Spinal cord (tissue), 10 donors: ENCODE results near the gene DHRS3. TPM values are rescaled to one million over a fixed set of nuclear protein-coding genes. Genes with fewer than 3 reads are reported as not detected.

Source experiments
- DNase-seq, 6 donors: peaks; one replicate each; pipeline versions ENCODE4 v3.0.0 to v3.0.0-alpha.2; 2013 to 2015; ENCODE audit warnings: low spot score in 6 of 6, low read depth in 4 of 6
- H3K27ac ChIP-seq: one replicate; pipeline ENCODE4 v1.5.1; 2013; ENCODE audit warnings: low read depth, low read length, control low read depth
- H3K27me3 ChIP-seq: one replicate; pipeline ENCODE4 v1.6.1; 2013; ENCODE audit warnings: low read length; ENCODE audit not compliant: control insufficient read depth, insufficient read depth
- H3K36me3 ChIP-seq: one replicate; pipeline ENCODE4 v1.6.1; 2013; ENCODE audit warnings: low read length; ENCODE audit not compliant: control insufficient read depth, insufficient read depth
- H3K4me1 ChIP-seq: one replicate; pipeline ENCODE4 v1.6.1; 2013; ENCODE audit warnings: low read length; ENCODE audit not compliant: control insufficient read depth, insufficient read depth
- H3K4me3 ChIP-seq: one replicate; pipeline ENCODE4 v1.5.1; 2013; ENCODE audit warnings: low read depth, low read length, control low read depth
- H3K9me3 ChIP-seq: one replicate; pipeline ENCODE4 v1.6.1; 2013; ENCODE audit warnings: low read length; ENCODE audit not compliant: control insufficient read depth, insufficient read depth
- WGBS: methylation state at CpG from one replicate; pipeline ENCODE4 v1.1.5; 2013; ENCODE audit warnings: missing lambda C conversion rate; ENCODE audit not compliant: insufficient coverage; 5-methylcytosine and 5-hydroxymethylcytosine counted together
- polyA plus RNA-seq, 2 donors: library from polyadenylated mRNA; unstranded; fragments of 120-200 nt; gene quantifications; one replicate each; pipeline ENCODE4 v1.2.1, GENCODE V29; 2013; ENCODE audit not compliant: insufficient read length in 2 of 2
- total RNA-seq, 2 donors: library from RNA; depleted of rRNA in 1 of 2; stranded (reverse); fragments of 120-200 nt in 1 of 2; fragments of >200 nt in 1 of 2; gene quantifications; one replicate each; pipeline versions ENCODE4 v1.2.3 to v1.2.4, GENCODE V29; 2013 to 2014
- donor health status: healthy.

Gene DHRS3
- total and polyA plus RNA-seq, 4 donors = 22.1 to 160 (median 73.3) TPM

DNA sequence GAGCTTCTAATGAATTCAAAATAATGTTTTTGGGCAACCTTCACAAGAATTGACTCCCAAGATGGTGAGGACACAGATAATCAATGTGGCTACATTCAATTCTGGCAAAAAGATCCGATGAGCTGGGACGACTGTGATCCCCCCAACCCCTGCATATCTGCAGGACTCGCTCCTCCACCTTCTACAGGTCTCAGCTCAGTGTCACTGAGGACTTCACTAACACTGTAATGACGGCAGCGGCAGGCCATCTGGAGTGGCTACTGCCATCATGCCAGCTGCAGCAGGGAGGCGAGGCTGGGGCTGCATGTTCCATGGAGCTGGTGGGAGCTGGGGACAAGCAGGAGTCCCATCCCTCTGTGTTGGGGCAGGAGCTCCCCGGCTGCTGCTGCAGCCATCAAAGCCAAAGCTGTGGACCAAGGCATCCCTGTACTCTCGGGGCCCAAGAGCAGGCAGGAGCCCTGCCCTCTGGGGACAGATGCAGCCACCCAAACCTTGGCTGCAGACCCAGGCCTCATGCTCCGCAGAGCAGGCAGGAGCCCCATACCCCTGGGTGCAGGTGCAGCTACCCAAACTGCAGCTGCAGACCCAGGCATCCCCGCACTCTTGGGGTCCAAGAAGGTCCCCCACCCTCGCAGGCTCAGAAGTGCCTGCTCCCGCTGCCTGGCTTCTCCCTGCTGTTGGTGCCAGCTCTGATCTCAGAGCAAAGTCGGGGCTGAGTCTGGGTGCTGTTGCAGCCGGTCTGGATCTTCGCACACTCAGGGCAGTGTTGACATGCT is 12.2 kb upstream of the DHRS3 start:
- Histone ChIP-seq H3K27me3 (no peaks in the 10 kb centered on the region), H3K4me3 (no peak overlapping the region), H3K36me3 (no peaks in the 10 kb centered on the region), H3K4me1 (peaks cover 16% of the 10 kb centered on the region), H3K9me3 (peaks cover 2% of the 10 kb centered on the region), H3K27ac (no peak overlapping the region)
- 86% methylated on average over 12 of the region's 15 CpGs for WGBS
- no peak for DNase-seq

DNA sequence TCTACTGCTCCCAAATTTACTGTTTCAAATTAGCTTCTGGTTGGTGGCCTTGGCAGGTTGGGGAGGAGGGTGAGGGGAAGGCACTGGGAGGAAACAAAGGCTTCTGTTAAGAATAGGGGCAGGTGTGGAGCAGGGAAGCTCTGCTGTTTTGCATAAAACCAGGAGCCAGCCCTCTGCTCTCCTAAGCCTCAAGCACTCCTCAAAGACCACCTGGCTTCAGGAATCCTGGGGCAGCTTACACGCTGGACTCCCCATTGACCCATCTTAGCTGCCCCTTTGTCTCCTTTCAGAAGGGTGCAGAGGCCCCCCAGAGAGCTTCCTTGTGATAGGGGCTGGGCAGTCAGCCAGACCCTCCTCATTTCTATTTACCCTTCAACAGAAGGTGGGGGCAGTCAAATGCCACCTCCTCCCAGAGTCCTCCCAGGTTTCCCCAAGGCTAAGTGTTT is 11.5 kb upstream of the DHRS3 start:
- Histone ChIP-seq H3K27me3 (no peaks in the 10 kb centered on the region), H3K36me3 (no peaks in the 10 kb centered on the region), H3K4me3 (no peak overlapping the region), H3K4me1 (peaks cover 16% of the 10 kb centered on the region), H3K9me3 (peaks cover 2% of the 10 kb centered on the region), H3K27ac (no peak overlapping the region)
- DNase-seq = peak in 1 of 6 donors; percentile 23
- 50% methylated on average over 1 of the region's 1 CpG for WGBS

DNA sequence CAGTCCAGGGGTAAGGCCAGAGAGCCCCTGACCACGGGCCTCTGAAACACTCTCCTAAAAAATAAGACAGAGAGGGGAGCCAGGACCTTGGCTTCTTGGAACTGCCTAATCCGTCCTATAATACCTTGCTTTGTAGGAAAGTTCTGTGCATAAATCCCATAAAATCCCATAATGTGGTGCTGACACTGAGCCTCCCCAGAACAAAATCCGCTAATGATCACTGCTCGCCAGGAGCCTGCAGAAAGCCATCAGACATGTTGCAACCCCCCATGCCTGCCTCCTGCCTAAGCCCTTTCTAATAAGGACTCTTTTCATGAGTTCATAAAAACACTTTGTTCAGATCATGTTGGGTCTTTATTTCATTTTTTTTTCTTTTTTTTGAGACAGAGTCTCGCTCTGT is 9.3 kb upstream of the DHRS3 start:
- no peak for DNase-seq
- no peak overlapping the region for H3K27ac ChIP-seq
- H3K4me3 ChIP-seq = no peak overlapping the region
- peaks cover 2% of the 10 kb centered on the region for H3K9me3 ChIP-seq
- H3K36me3 ChIP-seq = no peaks in the 10 kb centered on the region
- no peaks in the 10 kb centered on the region for H3K27me3 ChIP-seq
- H3K4me1 ChIP-seq = peaks cover 28% of the 10 kb centered on the region
- WGBS = 71% methylated on average over 2 of the region's 5 CpGs

DNA sequence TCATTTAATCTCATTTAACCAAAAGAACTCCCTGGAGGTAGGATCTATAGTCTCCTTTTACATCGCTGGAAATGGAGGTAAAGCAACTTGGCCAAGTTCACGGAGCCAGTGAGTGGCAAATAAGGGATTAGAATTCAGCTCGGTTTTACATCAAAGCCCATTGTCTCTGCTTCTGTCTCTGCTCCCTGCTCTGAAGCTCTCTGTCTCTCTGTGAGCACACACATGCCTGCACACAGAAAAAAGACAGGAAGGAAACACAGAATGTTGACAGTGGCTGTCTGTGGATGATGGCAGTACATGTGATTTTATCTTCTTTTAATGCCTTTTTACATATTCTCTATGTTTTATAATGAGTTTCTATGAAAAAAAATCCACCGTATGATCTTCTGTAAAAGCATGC is 8.9 kb upstream of the DHRS3 start:
- Histone ChIP-seq H3K36me3 (no peaks in the 10 kb centered on the region), H3K4me3 (no peak overlapping the region), H3K27me3 (no peaks in the 10 kb centered on the region), H3K27ac (no peak overlapping the region), H3K4me1 (peaks cover 32% of the 10 kb centered on the region), H3K9me3 (peaks cover 2% of the 10 kb centered on the region)
- 7% methylated on average over 2 of the region's 4 CpGs for WGBS
- no peak for DNase-seq

DNA sequence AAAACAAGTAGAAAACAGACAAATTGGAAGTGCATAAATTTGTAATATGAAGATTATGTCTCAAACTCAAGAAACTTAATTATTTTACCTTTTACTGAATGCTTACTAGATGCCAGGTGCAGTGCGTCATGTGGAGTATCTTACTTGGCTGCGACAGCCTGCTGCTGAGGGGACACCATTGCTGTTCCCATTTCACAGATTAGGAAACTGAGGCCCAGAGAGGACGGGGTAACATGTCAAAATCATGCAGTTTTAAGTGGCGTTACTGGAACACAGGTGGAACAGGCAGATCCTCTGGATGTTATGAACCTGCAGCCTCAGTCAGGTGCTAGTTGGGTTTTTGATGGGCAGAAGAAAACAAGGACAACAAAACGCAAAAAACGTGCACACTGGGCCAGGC is 7.3 kb upstream of the DHRS3 start:
- Histone ChIP-seq H3K27me3 (no peaks in the 10 kb centered on the region), H3K27ac (no peak overlapping the region), H3K4me3 (no peak overlapping the region), H3K4me1 (peaks cover 43% of the 10 kb centered on the region), H3K9me3 (no peaks in the 10 kb centered on the region), H3K36me3 (no peaks in the 10 kb centered on the region)
- WGBS = 99% methylated on average over 6 of the region's 6 CpGs
- no peak for DNase-seq

DNA sequence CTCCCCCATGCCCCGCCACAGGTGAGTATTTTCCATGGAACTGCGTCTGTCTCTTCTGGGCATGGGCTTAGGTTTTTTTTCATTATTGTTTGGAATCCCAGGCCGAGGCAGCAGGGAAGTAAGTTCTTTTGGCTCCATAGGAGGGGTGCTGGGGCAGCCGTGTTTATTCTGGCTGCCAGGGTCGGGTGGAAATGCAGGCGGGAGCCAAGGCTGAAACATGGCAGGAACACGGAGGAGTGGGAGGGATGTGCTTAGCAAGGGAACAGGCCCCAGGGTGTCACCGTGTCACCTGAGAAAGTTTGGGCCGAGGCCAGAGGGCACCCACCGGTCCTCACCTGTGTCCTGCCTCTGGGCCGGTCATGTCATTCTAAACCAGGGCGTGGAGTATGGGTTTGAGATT is 4.5 kb upstream of the DHRS3 start:
- no peaks in the 10 kb centered on the region for H3K27me3 ChIP-seq
- no peak overlapping the region for H3K4me3 ChIP-seq
- peak overlapping the region; percentile 80 for H3K27ac ChIP-seq
- WGBS = 52% methylated on average over 9 of the region's 12 CpGs
- H3K4me1 ChIP-seq = peaks cover 56% of the 10 kb centered on the region
- no peaks in the 10 kb centered on the region for H3K9me3 ChIP-seq
- H3K36me3 ChIP-seq = no peaks in the 10 kb centered on the region
- peak in 1 of 6 donors; percentile 61 for DNase-seq

DNA sequence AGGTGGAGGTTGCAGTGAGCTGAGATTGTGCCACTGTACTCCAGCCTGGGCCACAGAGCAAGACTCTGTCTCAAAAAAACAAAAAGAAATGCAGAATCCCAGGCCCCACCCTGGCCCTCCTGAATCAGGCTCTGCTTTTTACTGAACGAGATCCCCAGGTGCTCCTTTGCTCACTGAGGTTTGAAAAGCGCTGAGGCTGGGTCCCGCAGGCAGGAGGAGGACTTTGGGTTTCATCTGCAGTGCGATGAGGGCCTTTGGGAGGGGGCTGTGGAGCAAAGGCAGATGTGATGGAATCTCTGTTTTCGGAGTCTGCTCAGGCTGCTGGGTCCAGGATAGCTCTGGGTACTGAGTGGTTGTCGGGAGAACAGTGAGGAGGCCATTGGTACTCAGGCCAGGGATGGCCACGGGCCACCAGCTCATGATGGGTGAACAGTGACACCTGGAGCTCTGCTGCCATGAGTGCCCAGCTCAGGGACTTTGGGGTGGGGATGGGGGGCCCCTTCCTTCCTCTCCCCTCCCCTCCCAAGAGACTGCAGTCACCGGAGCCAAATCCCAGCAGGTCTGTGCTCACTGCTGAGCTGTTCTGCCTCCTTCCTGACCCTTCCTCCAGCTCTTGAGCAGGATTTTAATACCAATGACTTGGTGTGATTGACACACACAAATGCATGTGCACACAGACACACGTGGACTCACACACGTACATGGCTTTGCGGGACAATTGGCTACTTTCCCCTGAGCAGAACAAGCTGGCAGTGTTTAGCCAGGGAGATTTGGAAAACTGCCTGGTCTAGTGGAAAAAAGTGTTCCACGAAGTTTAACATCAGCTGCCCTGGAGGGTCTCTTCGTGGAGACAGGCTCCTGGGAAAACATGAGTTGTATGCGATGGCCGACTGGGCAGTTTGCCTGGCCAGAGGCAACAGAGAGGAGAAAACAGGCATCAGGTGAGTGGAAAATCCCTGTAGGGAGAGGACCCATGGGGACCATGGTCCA is 3.6 kb upstream of the DHRS3 start:
- H3K4me1 ChIP-seq = peaks cover 64% of the 10 kb centered on the region
- peaks cover 6% of the 10 kb centered on the region for H3K27me3 ChIP-seq
- 39% methylated on average over 15 of the region's 15 CpGs for WGBS
- no peaks in the 10 kb centered on the region for H3K36me3 ChIP-seq
- H3K4me3 ChIP-seq = no peak overlapping the region
- peak overlapping the region; percentile 98 for H3K27ac ChIP-seq
- H3K9me3 ChIP-seq = no peaks in the 10 kb centered on the region
- DNase-seq = peak in 4 of 6 donors; percentile 50 to 86 (median 70)

DNA sequence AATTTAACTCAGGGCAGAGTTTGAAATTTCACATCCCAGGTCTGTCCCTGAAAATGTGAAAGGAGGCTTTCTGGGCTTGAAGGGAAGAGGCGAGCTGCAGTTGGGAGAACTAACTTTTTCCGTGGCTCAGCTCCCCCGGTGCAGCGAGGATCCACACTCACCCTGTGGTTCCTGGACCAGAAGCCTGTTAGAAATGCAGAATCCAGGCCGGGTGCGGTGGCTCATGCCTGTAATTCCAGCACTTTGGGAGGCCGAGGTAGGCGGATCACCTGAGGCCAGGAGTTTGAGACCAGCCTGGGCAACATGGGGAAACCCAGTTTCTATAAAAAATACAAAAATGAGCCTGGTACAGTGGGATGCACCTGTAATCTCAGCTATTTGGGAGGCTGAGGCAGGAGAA is 2.9 kb upstream of the DHRS3 start:
- H3K4me1 ChIP-seq = peaks cover 71% of the 10 kb centered on the region
- no peaks in the 10 kb centered on the region for H3K9me3 ChIP-seq
- no peak for DNase-seq
- H3K27ac ChIP-seq = peak overlapping the region; percentile 98
- H3K36me3 ChIP-seq = no peaks in the 10 kb centered on the region
- WGBS = 91% methylated on average over 8 of the region's 8 CpGs
- H3K27me3 ChIP-seq = peaks cover 10% of the 10 kb centered on the region
- no peak overlapping the region for H3K4me3 ChIP-seq

DNA sequence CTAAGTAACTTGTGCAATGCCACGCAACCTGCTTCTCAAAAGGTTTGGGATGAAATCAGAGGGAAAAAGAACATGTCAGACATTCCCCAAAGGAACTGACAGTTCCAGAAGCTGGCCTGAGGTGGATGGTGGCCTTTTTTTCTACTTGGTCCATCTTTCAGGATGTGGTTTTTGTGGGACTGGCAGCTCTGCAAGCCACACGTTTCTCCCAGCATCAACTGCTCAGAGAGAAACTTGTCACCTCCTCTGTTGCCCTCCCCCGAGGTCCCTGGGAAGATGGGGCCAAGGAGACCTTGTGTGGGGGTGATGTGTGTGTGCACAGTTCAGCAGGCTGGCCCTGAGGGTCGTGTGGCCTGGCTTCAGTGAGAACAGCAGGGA is 2.5 kb upstream of the DHRS3 start:
- H3K27ac ChIP-seq = peak overlapping the region; percentile 98

More for the DNA sequence above, 2.5 kb upstream of the DHRS3 start:
- Histone ChIP-seq H3K27me3 (peaks cover 11% of the 10 kb centered on the region), H3K4me3 (no peak overlapping the region), H3K4me1 (peaks cover 76% of the 10 kb centered on the region), H3K36me3 (no peaks in the 10 kb centered on the region), H3K9me3 (no peaks in the 10 kb centered on the region)
- no peak for DNase-seq
- 86% methylated on average over 1 of the region's 4 CpGs for WGBS
